NCI-H510A treated with DMSO at 0.1 percent for 48 hours (cell line): ENCODE data around the gene BARX1.
"Not testable (repeated sequence)": the region's sequence is repeated elsewhere in the genome, so short reads cannot be mapped to it uniquely, and the experiment has no call there.

Source experiments
- DNase-seq: peaks from one replicate; lab custom pipeline; 2025; lab: John Stamatoyannopoulos, UW

Gene BARX1

DNA sequence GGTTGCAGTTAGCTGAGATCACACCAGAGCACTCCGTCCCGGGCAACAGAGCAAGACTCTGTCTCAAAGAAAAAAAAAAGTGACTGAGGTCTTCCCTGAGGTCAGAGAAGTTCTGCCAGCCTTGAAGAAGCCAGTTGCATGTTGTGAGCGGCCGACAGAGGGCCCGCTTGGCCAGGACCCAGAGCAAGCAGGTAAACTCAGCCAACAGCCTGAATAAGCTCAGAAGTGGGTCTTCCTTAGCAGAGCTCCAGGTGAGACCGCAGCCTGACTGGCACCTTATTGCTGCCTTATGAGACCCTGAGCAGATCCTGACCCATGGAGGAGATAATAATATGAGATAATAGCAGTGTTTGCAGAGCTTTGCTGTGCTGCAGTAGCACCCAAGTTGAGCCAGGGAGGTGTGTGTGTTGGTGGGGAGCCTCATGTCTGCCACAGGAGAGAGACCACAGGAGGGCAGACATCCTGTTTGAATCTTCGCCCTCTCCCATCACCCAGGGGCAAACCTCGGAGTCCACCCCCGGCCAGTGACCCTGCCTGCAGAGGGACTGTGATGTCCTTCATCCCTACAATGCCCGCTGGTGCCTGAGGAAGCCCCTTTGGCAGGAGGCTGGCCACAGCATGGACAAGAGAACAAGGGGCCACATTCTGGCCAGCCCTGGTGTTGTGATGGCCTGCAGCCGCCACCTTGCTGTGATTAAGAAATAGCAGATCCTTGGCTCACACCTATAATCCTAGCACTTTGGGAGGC is 10.8 kb upstream of the BARX1 start:
- DNase-seq: no peak

DNA sequence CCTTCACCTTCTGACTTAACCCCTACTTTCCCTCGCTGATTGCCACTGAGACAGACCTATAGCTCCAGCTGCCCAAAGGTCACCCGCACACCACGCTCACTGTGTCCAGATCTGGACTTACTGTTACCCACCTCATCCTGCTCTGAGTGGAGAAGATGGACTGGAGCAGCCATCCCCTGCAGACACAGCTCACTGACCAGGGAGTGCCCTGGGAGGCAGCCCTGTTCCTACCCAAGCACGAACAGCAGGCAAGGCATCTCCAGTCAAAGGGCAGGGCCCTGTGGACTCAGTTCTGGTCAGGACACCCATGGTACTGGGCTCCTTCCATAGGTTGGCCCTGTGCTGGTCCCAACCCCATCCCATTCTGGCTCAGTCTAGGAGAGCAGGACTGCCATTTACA is 9.5 kb upstream of the BARX1 start:
- DNase-seq: no peak

- DNase-seq: no peak
Observed at GRCh38 chr9:93963969-93964368, 8.8 kb upstream of the BARX1 start.

DNA sequence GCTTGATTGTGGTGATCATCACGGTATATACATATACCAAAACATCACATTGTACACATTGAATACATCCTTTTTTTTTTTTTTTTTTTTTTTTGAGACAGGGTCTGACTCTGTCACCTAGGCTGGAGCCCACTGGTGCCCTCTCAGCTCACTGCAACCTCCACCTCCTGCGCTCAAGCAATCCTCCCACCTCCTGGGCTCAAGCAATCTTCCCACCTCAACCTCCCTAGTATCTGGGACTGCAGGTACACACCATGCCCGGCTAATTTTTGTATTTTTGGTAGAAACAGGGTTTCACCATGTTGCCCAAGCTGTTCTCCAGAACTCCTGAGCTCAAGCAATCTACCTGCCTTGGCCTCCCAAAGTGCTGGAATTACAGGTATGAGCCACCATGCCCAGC is 8.3 kb upstream of the BARX1 start:
- not testable (repeated sequence) for DNase-seq

DNA sequence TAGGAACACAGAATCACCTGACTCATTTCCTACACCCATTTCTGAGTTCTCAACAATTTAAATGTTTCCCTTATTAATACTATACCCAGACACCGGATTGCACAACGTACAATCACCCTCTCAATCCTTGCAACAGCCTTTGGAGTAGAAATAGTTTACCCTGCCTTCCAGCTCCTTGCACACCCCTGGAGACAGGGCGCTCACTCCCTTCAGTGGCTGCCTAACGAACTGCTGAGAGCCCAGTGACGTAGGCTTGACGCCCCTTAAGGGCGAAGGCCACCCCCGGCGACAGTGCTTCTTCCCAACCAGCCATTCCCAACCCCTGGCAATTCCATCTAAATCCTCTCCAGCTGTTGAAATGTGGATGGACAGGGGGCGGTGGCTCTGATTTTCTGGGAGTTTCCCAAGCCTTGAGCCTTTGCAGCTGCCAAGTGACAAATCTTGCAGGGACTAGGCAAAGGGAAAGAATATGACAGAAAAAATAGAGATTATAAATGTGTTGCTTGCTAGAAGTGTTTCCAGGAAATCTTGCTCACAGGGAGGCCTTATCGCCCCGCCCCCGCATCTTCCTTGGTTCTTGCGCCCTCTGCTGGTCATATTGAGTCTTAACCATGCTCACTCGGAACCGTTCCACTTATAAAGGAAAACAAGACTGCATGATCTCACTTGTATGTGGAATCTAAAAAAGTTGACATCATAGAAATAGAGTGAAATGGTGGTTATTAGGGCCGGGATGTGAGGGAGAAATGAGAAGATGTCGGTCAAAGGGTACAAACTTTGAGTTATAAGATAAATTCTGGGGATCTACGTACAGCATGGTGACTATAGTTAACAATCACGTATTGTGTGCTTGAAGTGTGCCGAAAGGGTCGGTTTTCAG is 7.6 kb upstream of the BARX1 start:
- DNase-seq: peak; percentile 91

GRCh38 chr9:93962017-93962416 is 6.9 kb upstream of the BARX1 start:
- DNase-seq: no peak

GRCh38 chr9:93960971-93961841 is 6.1 kb upstream of the BARX1 start:
- DNase-seq: peak; percentile 33

GRCh38 chr9:93960221-93960970 is 5.2 kb upstream of the BARX1 start:
- no peak for DNase-seq

DNA sequence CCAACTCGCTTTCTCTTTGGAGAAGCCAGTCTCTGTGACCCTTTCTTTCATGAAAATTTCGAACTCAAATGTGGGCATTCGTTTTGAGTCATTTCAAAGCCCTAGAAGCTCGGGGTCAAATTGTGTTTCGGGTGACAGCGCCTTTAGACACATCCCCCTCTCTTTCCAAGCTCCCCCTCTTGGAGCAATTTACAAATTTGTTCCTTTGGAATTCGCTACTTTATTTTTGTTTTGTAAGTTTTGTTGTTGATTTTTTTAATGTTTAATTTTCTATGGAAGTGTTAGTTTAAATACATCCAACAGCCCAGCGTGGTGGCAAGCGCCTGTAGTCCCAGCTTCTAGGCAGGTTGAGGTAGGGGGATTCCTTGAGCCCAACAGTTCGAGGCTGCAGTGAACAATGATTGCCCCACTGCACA is 4.6 kb upstream of the BARX1 start:
- no peak for DNase-seq

- DNase-seq: no peak
Observed at GRCh38 chr9:93958819-93959682, 3.9 kb upstream of the BARX1 start.

GRCh38 chr9:93958121-93958818 is 3.1 kb upstream of the BARX1 start:
- DNase-seq: no peak

DNA sequence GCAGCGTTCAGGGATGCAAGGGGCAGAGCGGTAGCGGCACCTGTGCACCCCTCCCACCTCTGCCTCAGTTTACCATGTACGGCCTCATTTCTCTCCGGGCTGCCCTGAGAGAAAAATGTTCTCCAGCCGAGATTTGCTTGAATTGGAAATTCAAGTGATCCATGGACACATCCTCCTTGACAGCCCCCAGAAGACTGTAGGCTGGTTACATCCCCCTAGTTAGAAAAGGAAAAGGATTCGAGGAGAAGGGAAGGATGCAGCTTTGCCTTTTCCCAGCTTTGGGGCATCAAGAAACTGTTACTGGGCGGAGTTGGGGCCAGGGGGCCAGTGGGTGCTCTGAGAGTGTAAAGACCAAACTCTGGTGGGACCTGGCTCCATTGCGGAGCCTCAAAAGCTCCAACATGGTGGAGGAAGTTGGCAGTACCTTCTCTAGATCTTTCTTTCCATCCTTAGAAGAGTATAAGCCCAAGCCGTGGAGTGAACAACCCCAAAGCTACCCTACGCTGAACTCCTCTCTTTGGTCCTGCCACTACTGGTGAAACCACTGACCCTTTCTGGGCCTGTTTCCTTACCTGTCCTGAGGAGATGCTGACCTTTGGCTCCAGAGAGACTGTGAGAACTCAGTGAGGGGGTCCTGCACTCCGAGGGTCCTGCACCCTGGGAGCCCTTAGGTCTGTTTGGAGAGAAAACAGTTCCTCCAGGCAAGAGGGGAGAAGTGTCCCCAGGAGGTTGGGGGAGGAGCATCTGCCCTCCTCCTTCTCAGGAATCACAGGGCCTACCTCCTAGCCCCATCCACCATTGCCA is 1.0 kb upstream of the BARX1 start:
- no peak for DNase-seq

GRCh38 chr9:93954434-93955061 is 607 bp downstream of the BARX1 start:
- no peak for DNase-seq

DNA sequence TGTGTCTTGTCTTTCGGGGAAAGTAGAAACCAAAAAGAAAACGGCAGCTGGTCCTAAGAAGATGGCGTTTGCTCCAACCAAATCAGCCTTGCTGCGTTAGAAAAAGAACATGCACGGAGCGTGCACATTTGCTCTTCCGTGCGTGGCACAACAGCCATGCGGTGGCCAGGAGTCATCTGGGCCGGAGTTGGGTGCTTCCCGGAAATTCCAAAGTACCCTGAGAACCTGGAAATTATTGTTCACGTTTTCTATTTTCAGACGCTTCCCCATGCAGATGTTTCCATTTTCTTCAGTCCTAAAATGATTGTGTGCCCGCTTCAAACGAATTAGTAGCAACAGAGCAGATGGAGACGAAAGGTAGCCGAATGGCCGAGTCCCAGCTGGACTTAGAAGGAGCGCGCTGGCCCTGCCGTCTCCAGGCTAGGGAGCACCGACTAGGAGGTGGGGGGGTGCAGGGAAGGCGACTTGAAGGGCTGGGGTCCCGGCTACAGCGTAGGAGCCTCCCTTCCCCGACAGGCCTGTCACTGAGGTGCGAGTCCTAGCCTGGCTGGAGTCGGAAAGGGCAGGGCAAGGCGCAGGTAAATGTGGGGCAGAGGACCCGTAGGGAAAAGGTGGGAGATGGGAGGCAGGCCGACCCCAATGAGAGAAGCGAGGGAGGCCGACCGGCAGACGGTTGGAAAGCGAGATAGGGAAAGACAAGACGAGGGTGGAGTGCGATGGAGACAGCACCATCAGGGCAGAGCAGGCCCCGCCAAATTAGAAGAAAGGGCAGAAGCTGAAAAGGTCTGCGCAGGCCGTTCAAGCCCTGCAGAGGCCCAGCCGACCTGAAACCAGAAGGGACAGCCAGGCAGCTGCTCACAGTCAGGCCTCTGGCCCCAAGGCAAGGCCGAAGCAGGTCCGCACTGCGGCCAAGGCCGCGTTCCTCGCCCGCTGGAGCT is 1.4 kb downstream of the BARX1 start:
- peak; percentile 17 for DNase-seq

GRCh38 chr9:93952784-93953495 is 2.2 kb downstream of the BARX1 start:
- peak; percentile 27 for DNase-seq

GRCh38 chr9:93952119-93952783 is 2.9 kb downstream of the BARX1 start:
- DNase-seq: no peak
